Posterior vena cava (tissue), 2 donors: Measurements from ENCODE around the gene COPZ1. TPM values are rescaled to one million over a fixed set of nuclear protein-coding genes. Genes with fewer than 3 reads are reported as not detected.
"Not testable (repeated sequence)": the region's sequence is repeated elsewhere in the genome, so short reads cannot be mapped to it uniquely, and the experiment has no call there.

Experiments used
- DNase-seq: peaks from one replicate; pipeline ENCODE4 v3.0.0-alpha.2; 2020; ENCODE audit warnings: low spot score
- intact Hi-C, 2 donors: fragments of 100-400 bp; cut with DNase I; formaldehyde crosslinking; loops; one replicate each; pipeline versions ENCODE4 v1.14.1 to v1.14.2; 2022 to 2023
- total RNA-seq, 2 donors: library from RNA; stranded (reverse); fragmentation: NEBNext Ultra II Directional; extraction: Animal tissue kit (Norgen Biotek cat#: 25700); gene quantifications; one replicate each; pipeline ENCODE4 v1.2.1, GENCODE V29; 2021
- donor health status: DM: yes; HTN: yes; CAD: no.
- donor health status: DM: yes; HTN: yes; CAD: no.

Gene COPZ1
- total RNA-seq, 2 donors from 2014 or later, result 80.2 to 80.6 TPM

DNA sequence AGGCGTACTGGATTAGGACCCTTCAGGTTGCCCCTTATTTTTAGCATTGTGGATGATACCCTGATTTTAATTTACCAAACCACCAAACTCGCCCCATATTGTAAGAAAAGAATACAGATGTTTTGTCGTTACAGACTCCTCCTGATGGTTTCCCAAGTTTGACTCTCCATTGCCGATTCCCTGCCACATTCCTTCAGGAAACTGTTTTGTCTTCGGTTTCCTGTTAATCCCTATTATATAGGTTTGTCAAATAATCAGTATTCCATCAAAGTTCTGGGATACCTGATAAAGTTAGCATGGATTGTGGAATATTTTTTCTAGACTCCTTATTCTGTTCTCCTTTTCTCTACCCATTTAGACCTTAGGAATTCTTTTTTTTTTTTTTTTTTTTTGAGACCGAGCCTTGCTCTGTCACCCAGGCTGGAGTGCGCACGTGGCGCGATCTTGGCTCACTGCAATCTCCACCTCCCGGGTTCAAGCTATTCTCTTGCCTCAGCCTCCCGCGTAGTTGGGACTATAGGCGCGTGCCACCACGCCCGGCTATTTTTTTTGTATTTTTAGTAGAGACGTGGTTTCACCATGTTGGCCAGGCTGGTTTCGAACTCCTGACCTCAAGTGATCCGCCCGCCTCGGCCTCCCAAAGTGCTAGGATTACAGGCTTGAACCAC lies 645 bp downstream of the COPZ1 start:
- not testable (repeated sequence) for DNase-seq
- intact Hi-C loops, result loop anchor here in 1 of 2 donors (5.0 kb wide), 1 partner anchor 688 kb away; no protein-coding TSS in a partner anchor

GRCh38 chr12:54328595-54329337 lies 3.8 kb downstream of the COPZ1 start:
- DNase-seq, result no peak
- intact Hi-C loops, result loop anchor here in 1 of 2 donors (5.0 kb wide), 1 partner anchor 691 kb away; no protein-coding TSS in a partner anchor

DNA sequence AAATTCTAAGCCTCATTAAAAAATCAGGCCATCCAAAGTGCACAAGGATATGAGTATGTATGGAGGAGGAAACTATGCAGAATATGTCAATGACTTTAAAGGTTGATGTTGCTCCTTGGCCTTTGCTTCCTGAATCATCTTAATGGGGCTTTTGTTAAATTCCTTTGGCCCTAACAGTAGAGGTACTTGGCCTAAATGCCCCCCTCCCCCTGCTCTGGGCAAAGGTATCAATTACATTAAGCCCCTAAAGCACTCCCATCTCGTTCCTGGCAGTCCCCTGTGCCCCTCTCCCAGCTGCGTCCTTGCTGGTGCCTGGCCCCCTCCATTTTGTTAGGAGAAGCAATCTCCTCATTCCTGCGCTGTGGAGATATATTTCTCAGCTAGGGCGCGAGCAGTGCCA lies 4.8 kb downstream of the COPZ1 start:
- peak; percentile 35 for DNase-seq
- intact Hi-C loops, result loop anchor here (2.0 to 5.0 kb wide), 2 partner anchors 47 to 692 kb away; no protein-coding TSS in a partner anchor

DNA sequence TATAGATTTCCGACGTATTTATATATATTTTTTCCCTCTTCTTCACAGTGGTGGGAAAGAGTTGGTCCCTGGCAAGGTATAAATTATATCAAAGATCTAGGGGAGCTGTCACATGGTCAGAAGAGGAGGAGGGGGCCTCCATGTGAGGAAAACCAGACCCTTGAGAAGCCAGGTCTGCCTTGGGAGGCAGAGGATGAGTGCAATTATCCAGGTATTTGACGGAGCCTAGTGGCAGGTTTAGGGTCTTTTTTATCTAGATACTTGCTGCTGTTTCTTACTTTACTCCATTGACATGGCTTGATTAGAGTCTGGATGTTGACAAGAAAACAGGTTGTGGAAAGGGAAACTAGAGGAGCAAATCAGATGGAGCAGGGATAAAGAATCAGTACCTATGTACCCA lies 5.5 kb downstream of the COPZ1 start:
- DNase-seq, result peak; percentile 13
- intact Hi-C loops, result loop anchor here in 1 of 2 donors (2.0 kb wide), 1 partner anchor 48 kb away; no protein-coding TSS in a partner anchor

DNA sequence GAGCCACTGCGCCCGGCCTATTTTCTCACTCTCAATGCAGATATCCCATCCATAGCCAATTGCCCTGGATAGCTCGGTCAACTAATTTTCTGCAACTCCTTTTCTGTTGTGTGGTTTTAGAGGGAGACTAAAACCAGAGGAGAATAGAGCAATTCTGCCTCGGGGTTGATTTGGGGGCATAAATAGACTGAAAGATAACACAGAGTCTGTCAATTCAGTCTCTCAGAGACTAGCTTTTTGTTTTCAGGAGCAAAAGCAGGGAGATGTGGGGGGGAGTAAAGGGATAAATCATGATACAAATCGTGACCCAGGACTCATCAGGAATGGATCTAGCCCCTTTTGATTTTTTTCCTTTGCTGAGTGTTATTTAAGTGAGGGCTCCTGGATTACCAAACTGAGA lies 6.5 kb downstream of the COPZ1 start:
- no peak for DNase-seq
- intact Hi-C loops, result loop anchor here in 1 of 2 donors (2.0 kb wide), 1 partner anchor 49 kb away; no protein-coding TSS in a partner anchor

DNA sequence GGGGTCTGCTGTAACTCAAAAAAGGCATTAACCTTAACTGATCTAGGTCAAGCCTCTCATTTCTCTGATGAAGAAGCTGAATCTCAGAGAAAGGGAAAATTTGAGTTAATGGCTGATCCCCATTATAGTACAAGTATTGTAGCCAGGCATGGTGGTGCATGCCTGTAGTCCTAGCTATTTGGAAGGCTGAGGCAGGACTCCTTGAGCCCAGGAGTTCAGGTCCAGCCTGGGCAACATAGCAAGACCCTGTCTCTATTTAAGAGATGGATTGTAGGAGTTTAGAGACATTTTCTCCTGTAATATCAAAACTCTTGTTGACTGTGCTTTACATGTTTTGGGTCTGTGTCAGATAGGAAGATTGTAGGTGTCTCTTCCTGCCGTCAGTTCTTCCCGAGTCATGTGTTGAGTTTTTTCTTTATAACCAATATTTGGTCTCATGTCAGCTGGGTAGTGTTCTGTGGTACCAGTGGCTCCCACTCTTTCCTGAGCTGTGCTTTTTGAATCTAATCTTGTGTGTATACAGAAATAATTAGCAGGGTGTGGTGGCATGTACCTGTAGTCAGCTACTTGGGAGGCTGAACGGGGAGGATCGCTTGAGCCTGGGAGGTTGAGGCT lies 8.6 kb downstream of the COPZ1 start:
- DNase-seq, result no peak

GRCh38 chr12:54337280-54337842 lies 12.4 kb downstream of the COPZ1 start:
- intact Hi-C loops, result no loop called here

More for the DNA sequence above, 8.6 kb downstream of the COPZ1 start:
- intact Hi-C loops, result no loop called here

DNA sequence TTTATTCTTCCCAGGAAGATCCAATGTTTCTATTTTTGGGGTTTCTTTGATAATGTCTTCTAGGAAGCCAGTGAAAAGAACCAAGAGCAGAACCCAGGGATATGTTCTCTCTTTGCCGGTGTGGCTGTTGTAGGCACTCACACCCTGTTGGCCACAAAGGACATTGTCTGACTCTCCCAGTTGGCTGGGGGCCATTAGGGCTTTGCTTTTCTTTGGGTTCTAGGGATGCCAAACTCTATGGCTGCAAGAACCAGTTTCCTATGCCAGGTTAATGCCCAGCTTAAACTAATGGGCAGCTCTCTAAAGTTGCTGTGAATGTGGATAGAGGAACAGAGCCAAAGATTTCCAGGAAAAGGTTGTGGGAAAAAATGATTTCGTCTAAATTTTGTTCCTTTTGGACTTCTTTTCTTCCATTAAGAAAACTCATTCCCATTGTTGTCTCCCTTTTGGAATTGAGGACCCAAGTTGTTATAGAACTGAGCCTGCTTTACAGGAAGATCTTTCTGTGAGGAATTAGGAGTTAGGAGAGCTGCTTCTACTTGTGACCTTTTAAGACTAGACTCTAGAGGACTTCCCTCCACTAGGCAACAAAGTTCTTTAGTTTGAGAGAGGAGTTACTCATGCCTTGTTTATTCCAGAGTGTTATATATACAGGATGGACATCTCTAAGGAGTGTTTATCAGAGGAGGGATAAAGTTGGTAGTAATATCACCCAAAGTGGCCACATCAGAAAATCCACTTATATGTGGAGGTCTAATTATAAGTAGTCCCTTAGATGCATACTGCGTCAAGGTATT lies 13.1 kb downstream of the COPZ1 start:
- intact Hi-C loops, result no loop called here
- no peak for DNase-seq

More at GRCh38 chr12:54337280-54337842, 12.4 kb downstream of the COPZ1 start:
- DNase-seq, result no peak

- DNase-seq, result no peak
- intact Hi-C loops, result no loop called here
Measured at GRCh38 chr12:54338698-54339296, 13.9 kb downstream of the COPZ1 start.

DNA sequence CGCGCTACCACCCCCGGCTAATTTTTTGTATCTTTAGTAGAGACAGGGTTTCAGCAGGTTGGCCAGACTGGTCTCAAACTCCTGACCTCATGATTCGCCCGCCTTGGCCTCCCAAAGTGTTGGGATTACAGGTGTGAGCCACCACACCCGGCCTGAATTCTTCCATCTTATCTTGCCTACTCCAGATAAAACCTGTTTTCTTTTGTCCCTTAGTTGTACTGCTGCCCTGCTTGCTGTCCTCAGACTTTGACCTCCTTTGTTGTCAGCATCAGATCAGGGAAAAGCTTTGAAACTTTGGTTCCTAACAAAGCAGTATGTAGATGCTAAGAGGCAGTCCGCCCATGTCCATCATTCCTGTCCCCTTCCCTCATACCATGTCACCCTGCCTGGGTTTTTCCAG lies 15.9 kb downstream of the COPZ1 start:
- DNase-seq, result no peak
- intact Hi-C loops, result no loop called here

GRCh38 chr12:54341378-54342300 lies 16.7 kb downstream of the COPZ1 start:
- intact Hi-C loops, result no loop called here
- no peak for DNase-seq

DNA sequence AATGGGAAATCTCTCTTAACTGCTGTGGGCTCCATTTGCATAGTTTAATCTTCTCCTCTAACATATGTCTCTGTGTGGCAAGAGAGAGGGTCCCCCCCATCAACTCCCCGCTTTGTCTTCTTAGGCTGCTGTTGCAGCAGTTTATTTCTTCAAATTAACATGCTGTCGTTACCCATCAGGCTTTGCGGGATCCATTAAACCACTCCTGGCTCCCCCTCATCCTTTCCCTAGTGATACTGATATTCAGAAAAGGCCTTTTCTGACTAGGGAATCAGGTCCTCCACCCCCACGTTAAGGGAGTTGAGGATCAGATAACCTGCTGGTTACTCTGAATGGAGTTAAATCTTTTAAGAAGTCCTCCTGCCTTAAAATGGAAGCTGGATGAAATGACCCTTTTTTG lies 24.1 kb downstream of the COPZ1 start:
- intact Hi-C loops, result no loop called here
- no peak for DNase-seq

DNA sequence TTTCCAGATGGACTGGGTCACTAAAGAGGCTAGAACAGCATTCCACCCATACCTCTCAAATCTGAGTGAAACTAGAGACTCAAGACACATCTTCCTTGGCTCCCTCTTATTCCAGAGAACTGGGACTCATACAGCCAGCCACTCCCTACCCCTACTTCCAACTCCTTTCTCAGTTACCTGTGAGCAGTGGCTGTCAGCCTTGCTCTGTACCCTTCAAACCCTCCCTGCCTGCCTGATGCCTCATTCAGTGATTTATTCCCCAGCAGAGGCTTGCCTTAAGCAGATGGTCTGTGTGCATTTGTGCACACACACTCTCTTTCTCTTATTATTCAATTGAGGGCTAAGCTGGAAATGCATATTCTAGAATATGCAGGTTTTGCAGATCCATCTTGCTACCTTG lies 24.7 kb downstream of the COPZ1 start:
- intact Hi-C loops, result loop anchor here in 1 of 2 donors (10.0 kb wide), 2 partner anchors 105 to 345 kb away; partner anchors contain the start of genes HOXC8 and HOXC9
- no peak for DNase-seq

- intact Hi-C loops, result loop anchor here in 1 of 2 donors (10.0 kb wide), 2 partner anchors 106 to 346 kb away; partner anchors contain the start of genes HOXC8 and HOXC9
- no peak for DNase-seq
Measured at GRCh38 chr12:54350743-54351142, 25.8 kb downstream of the COPZ1 start.

DNA sequence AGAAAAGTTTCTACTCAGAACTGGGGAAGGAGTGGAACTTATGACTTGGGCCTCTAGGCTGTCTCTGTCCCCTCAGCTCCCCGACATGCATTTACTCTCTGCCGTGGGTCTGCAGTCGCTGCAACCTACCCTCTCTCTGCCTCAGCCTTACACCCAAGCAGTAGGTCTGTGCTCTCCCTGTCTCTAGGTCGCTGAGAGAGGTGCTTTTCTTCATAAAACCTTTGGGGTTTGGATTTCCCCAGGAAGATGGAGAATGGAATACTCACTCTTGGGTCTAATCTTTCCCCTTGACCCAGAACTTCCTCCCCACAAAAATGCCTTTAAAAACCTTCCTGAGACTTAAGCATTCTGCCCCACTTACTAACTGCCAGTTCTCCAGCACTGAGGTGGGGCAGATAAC lies 26.4 kb downstream of the COPZ1 start:
- intact Hi-C loops, result loop anchor here in 1 of 2 donors (10.0 kb wide), 2 partner anchors 107 to 347 kb away; partner anchors contain the start of genes HOXC8 and HOXC9
- no peak for DNase-seq

DNA sequence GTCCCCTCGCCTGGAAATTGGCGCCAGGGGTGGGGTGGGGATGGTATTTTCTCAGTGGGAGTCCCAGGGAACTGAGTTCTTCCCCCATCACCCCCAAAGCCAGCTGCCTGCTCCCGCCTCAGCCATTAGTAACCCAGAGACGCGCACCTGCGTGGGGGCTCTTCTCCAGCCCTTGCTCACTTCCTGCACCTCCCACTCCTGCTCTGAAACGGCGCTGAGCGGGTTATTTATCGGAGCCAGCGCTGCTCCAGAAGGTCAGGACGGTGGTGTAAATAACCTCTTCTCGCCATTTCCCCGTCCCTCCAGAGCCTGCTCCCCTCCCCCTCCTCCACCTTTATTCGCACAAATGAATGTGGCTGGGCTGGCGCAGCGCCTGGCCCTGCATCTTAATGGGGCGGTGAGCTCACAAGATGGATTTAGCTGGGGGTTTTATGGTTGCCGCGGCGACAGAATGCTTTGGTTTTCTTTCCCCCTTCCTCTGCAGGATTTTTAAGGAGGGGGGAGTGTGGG lies 27.1 kb downstream of the COPZ1 start:
- DNase-seq, result no peak
- intact Hi-C loops, result loop anchor here in 1 of 2 donors (10.0 kb wide), 2 partner anchors 107 to 347 kb away; partner anchors contain the start of genes HOXC8 and HOXC9
